Neural crest cell (in vitro differentiated cells): ENCODE results near the gene SYNPO2. TPM values are rescaled to one million over a fixed set of nuclear protein-coding genes. Genes with fewer than 3 reads are reported as not detected.
A peak's percentile ranks its signal among the peaks of the same experiment; 100 is the strongest.

Experiments
- DNase-seq: peaks from one replicate; pipeline ENCODE4 v3.0.0; 2021; ENCODE audit warnings: low read depth, mixed read lengths, low spot score
- H3K27ac Mint-ChIP-seq: one replicate; pipeline ENCODE4 v1.8.0; 2021; ENCODE audit warnings: mild to moderate bottlenecking, mixed read lengths; ENCODE audit not compliant: unreplicated experiment
- H3K27me3 Mint-ChIP-seq: 2 replicates; pipeline ENCODE4 v1.8.0; 2021; ENCODE audit warnings: low read depth, mild to moderate bottlenecking, mixed read lengths
- H3K36me3 Mint-ChIP-seq: 2 replicates; pipeline ENCODE4 v1.8.0; 2021; ENCODE audit warnings: low read depth, mild to moderate bottlenecking, mixed read lengths
- H3K4me1 Mint-ChIP-seq: 2 replicates; pipeline ENCODE4 v1.8.0; 2021; ENCODE audit warnings: mixed read lengths
- H3K4me3 Mint-ChIP-seq: one replicate; pipeline ENCODE4 v1.8.0; 2021; ENCODE audit warnings: mild to moderate bottlenecking, mixed read lengths
- H3K9me3 Mint-ChIP-seq: 2 replicates; pipeline ENCODE4 v1.8.0; 2021; ENCODE audit warnings: mixed read lengths
- CTCF ChIP-seq: fragments of 200-600 bp; sonication (generic); conservative IDR thresholded peaks from 2 replicates; pipeline ENCODE4 v1.5.0; 2021; ENCODE audit warnings: antibody characterized with exemption, mild to moderate bottlenecking
- total RNA-seq: library from RNA; stranded (reverse); gene quantifications from 2 replicates; pipeline ENCODE4 v1.2.1, GENCODE V29; 2021

The SYNPO2 gene
- total RNA-seq, 1 donor from 2014 or later: 0.07 TPM

GRCh38 chr4:119082661-119083060 is 194.0 kb downstream of the SYNPO2 start:
- Mint-ChIP-seq H3K9me3 (peaks cover 10% of the 10 kb centered on the region), H3K4me1 (peaks cover 10% of the 10 kb centered on the region), H3K27ac (no peak overlapping the region), H3K4me3 (no peak overlapping the region), H3K27me3 (no peaks in the 10 kb centered on the region), H3K36me3 (no peaks in the 10 kb centered on the region)
- DNase-seq: no peak
- no peak for TF ChIP-seq CTCF

GRCh38 chr4:119084513-119084912 is 195.9 kb downstream of the SYNPO2 start:
- no peak for DNase-seq
- Mint-ChIP-seq H3K4me3 (no peak overlapping the region), H3K27me3 (no peaks in the 10 kb centered on the region), H3K9me3 (peaks cover 12% of the 10 kb centered on the region), H3K27ac (no peak overlapping the region), H3K36me3 (no peaks in the 10 kb centered on the region), H3K4me1 (peaks cover 10% of the 10 kb centered on the region)
- TF ChIP-seq CTCF: no peak

- peaks cover under 1% of the 10 kb centered on the region for H3K4me1 Mint-ChIP-seq
- H3K9me3 Mint-ChIP-seq: peaks cover 18% of the 10 kb centered on the region
- no peak for TF ChIP-seq CTCF
- H3K36me3 Mint-ChIP-seq: no peaks in the 10 kb centered on the region
- no peak overlapping the region for H3K27ac Mint-ChIP-seq
- H3K4me3 Mint-ChIP-seq: no peak overlapping the region
- no peak for DNase-seq
- no peaks in the 10 kb centered on the region for H3K27me3 Mint-ChIP-seq
These were observed 198.5 kb downstream of the SYNPO2 start for GRCh38 chr4:119087121-119087520.

GRCh38 chr4:119087656-119088055 is 199.0 kb downstream of the SYNPO2 start:
- no peak overlapping the region for H3K27ac Mint-ChIP-seq
- DNase-seq: no peak
- TF ChIP-seq CTCF: no peak
- H3K36me3 Mint-ChIP-seq: no peaks in the 10 kb centered on the region
- H3K27me3 Mint-ChIP-seq: no peaks in the 10 kb centered on the region
- peaks cover 20% of the 10 kb centered on the region for H3K9me3 Mint-ChIP-seq
- H3K4me3 Mint-ChIP-seq: no peak overlapping the region
- H3K4me1 Mint-ChIP-seq: no peaks in the 10 kb centered on the region

GRCh38 chr4:119093042-119093827 is 204.6 kb downstream of the SYNPO2 start:
- H3K4me1 Mint-ChIP-seq: peaks cover 4% of the 10 kb centered on the region
- no peak for TF ChIP-seq CTCF
- peaks cover 10% of the 10 kb centered on the region for H3K9me3 Mint-ChIP-seq
- no peaks in the 10 kb centered on the region for H3K27me3 Mint-ChIP-seq
- peak overlapping the region; percentile 13 for H3K27ac Mint-ChIP-seq
- no peak overlapping the region for H3K4me3 Mint-ChIP-seq
- no peaks in the 10 kb centered on the region for H3K36me3 Mint-ChIP-seq
- no peak for DNase-seq
